Sigmoid colon (tissue), 7 donors: ENCODE results near the gene MAPKAPK5. TPM values are rescaled to one million over a fixed set of nuclear protein-coding genes. Genes with fewer than 3 reads are reported as not detected.

Source experiments
- DNase-seq: peaks from one replicate; pipeline ENCODE4 v3.0.0-alpha.2; 2019
- H3K27ac ChIP-seq, 4 donors: fragments of 200-600 bp; sonication (generic); one replicate each; pipeline ENCODE4 v1.5.1; 2016 to 2019; ENCODE audit warnings: mild to moderate bottlenecking in 1 of 4
- H3K27me3 ChIP-seq, 3 donors: fragments of 200-600 bp; sonication (generic); one replicate each; pipeline ENCODE4 v1.5.1; 2019; ENCODE audit warnings: mild to moderate bottlenecking in 1 of 3
- H3K36me3 ChIP-seq, 4 donors: fragments of 200-600 bp; sonication (generic); one replicate each; pipeline ENCODE4 v1.5.1; 2016 to 2019
- H3K4me1 ChIP-seq, 4 donors: fragments of 200-600 bp; sonication (generic); one replicate each; pipeline ENCODE4 v1.5.1; 2017 to 2019
- H3K4me3 ChIP-seq, 4 donors: fragments of 200-600 bp; sonication (generic); one replicate each; pipeline ENCODE4 v1.5.1; 2017 to 2019; ENCODE audit warnings: mild to moderate bottlenecking in 2 of 4, moderate library complexity in 1 of 4
- H3K9me3 ChIP-seq, 4 donors: fragments of 200-600 bp in 3 of 4; sonication (generic) in 3 of 4; one replicate each; pipeline versions ENCODE4 v1.5.1 to v1.6.1; 2013 to 2019
- CTCF ChIP-seq, 4 experiments: fragments of 450-650 bp in 3 of 4; fragments of 200-600 bp in 1 of 4; IDR thresholded peaks; one replicate each; pipeline ENCODE4 v1.5.1; 2016 to 2019; ENCODE audit warnings: antibody characterized with exemption in 4 of 4, mild to moderate bottlenecking in 3 of 4, moderate library complexity in 2 of 4
- EP300 ChIP-seq, 4 donors: sonication (generic); formaldehyde crosslinking; IDR thresholded peaks; one replicate each; pipeline ENCODE4 v1.6.1; 2017; ENCODE audit warnings: antibody characterized with exemption in 4 of 4
- POLR2A ChIP-seq, 2 donors: fragments of 450-650 bp; IDR thresholded peaks; one replicate each; pipeline ENCODE4 v1.6.1; 2016; ENCODE audit warnings: antibody characterized with exemption in 2 of 2, mild to moderate bottlenecking in 2 of 2, moderate library complexity in 2 of 2
- POLR2AphosphoS5 ChIP-seq, 4 donors: sonication (generic); formaldehyde crosslinking; IDR thresholded peaks; one replicate each; pipeline ENCODE4 v1.6.1; 2017; ENCODE audit warnings: antibody characterized with exemption in 4 of 4
- WGBS, 2 donors: extraction: QIAGEN DNeasy Blood & Tissue Kit; methylation state at CpG; one replicate each; pipeline ENCODE4 v1.1.7; 2013; 5-methylcytosine and 5-hydroxymethylcytosine counted together
- intact Hi-C: fragments of 100-400 bp; cut with DNase I; formaldehyde crosslinking; loops from one replicate; pipeline ENCODE4 v1.15.1; 2023
- polyA plus RNA-seq, 3 donors: library from polyadenylated mRNA; stranded (reverse); fragments of 200-250 nt; gene quantifications; one replicate each; pipeline ENCODE4 v1.2.3, GENCODE V29; 2013
- total RNA-seq, 4 donors: library from RNA; depleted of rRNA; stranded (reverse); fragments of >200 nt; gene quantifications; one replicate each; pipeline ENCODE4 v1.1.0, GENCODE V29; 2016
- donor health status: healthy with polysubstance abuse.
- donor health status: Bipolar disorder and iron deficiency.
- donor health status: healthy.

The MAPKAPK5 gene
- total and polyA plus RNA-seq, 7 donors, result 25.7 to 48.2 (median 39.2) TPM

GRCh38 chr12:111887926-111888745 is 46.1 kb downstream of the MAPKAPK5 start:
- Histone ChIP-seq H3K4me3 (no peak overlapping the region), H3K4me1 (no peaks in the 10 kb centered on the region), H3K27me3 (no peaks in the 10 kb centered on the region), H3K36me3 (peaks cover 18 to 100% (median 60%) of the 10 kb centered on the region in 4 donors), H3K27ac (no peak overlapping the region), H3K9me3 (no peaks in the 10 kb centered on the region)
- TF ChIP-seq POLR2AphosphoS5 (IDR thresholded peaks at IDR 0.05), result no peak
- TF ChIP-seq POLR2A (IDR thresholded peaks at IDR 0.05), result no peak
- no peak for TF ChIP-seq EP300 (IDR thresholded peaks at IDR 0.05)
- TF ChIP-seq CTCF (IDR thresholded peaks at IDR 0.05), result no peak
- WGBS, 2 donors, result 90 to 91% methylated on average over 11 of the region's 11 CpGs
- intact Hi-C loops, result no loop called here
- DNase-seq, result no peak

- TF ChIP-seq POLR2AphosphoS5 (IDR thresholded peaks at IDR 0.05), result no peak
- TF ChIP-seq CTCF (IDR thresholded peaks at IDR 0.05), result no peak
- TF ChIP-seq EP300 (IDR thresholded peaks at IDR 0.05), result no peak
- TF ChIP-seq POLR2A (IDR thresholded peaks at IDR 0.05), result no peak
- intact Hi-C loops, result no loop called here
- 76% methylated on average over 2 of the region's 2 CpGs for WGBS, 2 donors
Observed at GRCh38 chr12:111893287-111893686, 51.3 kb downstream of the MAPKAPK5 start.

GRCh38 chr12:111894556-111894955 is 52.5 kb downstream of the MAPKAPK5 start:
- no peak overlapping the region for H3K4me3 ChIP-seq
- no peak for TF ChIP-seq CTCF (IDR thresholded peaks at IDR 0.05)
- no peak for TF ChIP-seq POLR2A (IDR thresholded peaks at IDR 0.05)
- TF ChIP-seq POLR2AphosphoS5 (IDR thresholded peaks at IDR 0.05), result no peak
- no peak for TF ChIP-seq EP300 (IDR thresholded peaks at IDR 0.05)
- intact Hi-C loops, result no loop called here
- no peaks in the 10 kb centered on the region for H3K4me1 ChIP-seq
- DNase-seq, result no peak
- H3K36me3 ChIP-seq, result peaks cover 9 to 71% (median 26%) of the 10 kb centered on the region in 4 donors
- 85 to 89% methylated on average over 5 of the region's 5 CpGs for WGBS, 2 donors
- no peaks in the 10 kb centered on the region for H3K9me3 ChIP-seq
- no peaks in the 10 kb centered on the region for H3K27me3 ChIP-seq
- H3K27ac ChIP-seq, result no peak overlapping the region

More at GRCh38 chr12:111893287-111893686, 51.3 kb downstream of the MAPKAPK5 start:
- Histone ChIP-seq H3K9me3 (no peaks in the 10 kb centered on the region), H3K4me1 (no peaks in the 10 kb centered on the region), H3K4me3 (no peak overlapping the region), H3K27me3 (no peaks in the 10 kb centered on the region), H3K36me3 (peaks cover 9 to 84% (median 38%) of the 10 kb centered on the region in 4 donors), H3K27ac (no peak overlapping the region)
- DNase-seq, result no peak

- intact Hi-C loops, result no loop called here
- peaks cover 0 to 7% (median 3%) of the 10 kb centered on the region in 4 donors for H3K36me3 ChIP-seq
- 74 to 77% methylated on average over 4 of the region's 4 CpGs for WGBS, 2 donors
Observed at GRCh38 chr12:111901182-111901581, 59.2 kb downstream of the MAPKAPK5 start.

More at GRCh38 chr12:111901182-111901581, 59.2 kb downstream of the MAPKAPK5 start:
- Histone ChIP-seq H3K27ac (no peak overlapping the region), H3K4me1 (no peaks in the 10 kb centered on the region), H3K9me3 (no peaks in the 10 kb centered on the region), H3K4me3 (no peak overlapping the region), H3K27me3 (no peaks in the 10 kb centered on the region)
- DNase-seq, result no peak
- no peak for TF ChIP-seq POLR2AphosphoS5 (IDR thresholded peaks at IDR 0.05)
- no peak for TF ChIP-seq CTCF (IDR thresholded peaks at IDR 0.05)
- no peak for TF ChIP-seq EP300 (IDR thresholded peaks at IDR 0.05)
- no peak for TF ChIP-seq POLR2A (IDR thresholded peaks at IDR 0.05)
